ENCODE measurements around the gene OXLD1.
A peak's percentile ranks its signal among the peaks of the same experiment; 100 is the strongest.
"Not testable (repeated sequence)": the region's sequence is repeated elsewhere in the genome, so short reads cannot be mapped to it uniquely, and the experiment has no call there.

The OXLD1 gene

GRCh38 chr17:81683584-81684441 lies 17.4 kb upstream of the OXLD1 start, which contains the start of the genes ARL16 and HGS:
TSS of gene ARL16 (minus strand) at chr17:81683797. CDS start at chr17:81683753, 44 bp downstream.
TSS of gene HGS (plus strand) at chr17:81684011. CDS start at chr17:81684067, 56 bp downstream.
- peak; percentile 97 for DNase-seq (ENCODE audit: low read depth in 2 of 2)

- DNase-seq (ENCODE audit: low read depth in 2 of 2): no peak
Observed at GRCh38 chr17:81683208-81683583, 16.8 kb upstream of the OXLD1 start.

- no peak for DNase-seq (ENCODE audit: low read depth in 2 of 2)
Observed at GRCh38 chr17:81682565-81683207, 16.3 kb upstream of the OXLD1 start.

- no peak for DNase-seq (ENCODE audit: low read depth in 2 of 2)
Observed at GRCh38 chr17:81681672-81682071, 15.3 kb upstream of the OXLD1 start.

- DNase-seq (ENCODE audit: low read depth in 2 of 2): no peak
Observed at GRCh38 chr17:81680150-81680549, 13.7 kb upstream of the OXLD1 start.

- no peak for DNase-seq (ENCODE audit: low read depth in 2 of 2)
Observed at GRCh38 chr17:81676906-81677305, 10.5 kb upstream of the OXLD1 start.

- DNase-seq (ENCODE audit: low read depth in 2 of 2): not testable (repeated sequence)
Observed at GRCh38 chr17:81675515-81676221, 9.3 kb upstream of the OXLD1 start.

- no peak for DNase-seq (ENCODE audit: low read depth in 2 of 2)
Observed at GRCh38 chr17:81673561-81674258, 7.3 kb upstream of the OXLD1 start.

- DNase-seq (ENCODE audit: low read depth in 2 of 2): no peak
Observed at GRCh38 chr17:81672954-81673353, 6.5 kb upstream of the OXLD1 start.

GRCh38 chr17:81672504-81672903 lies 6.1 kb upstream of the OXLD1 start:
- DNase-seq (ENCODE audit: low read depth in 2 of 2): no peak

- DNase-seq (ENCODE audit: low read depth in 2 of 2): no peak
Observed at GRCh38 chr17:81667754-81668153, 1.3 kb upstream of the OXLD1 start.

- no peak for DNase-seq (ENCODE audit: low read depth in 2 of 2)
Observed at GRCh38 chr17:81666092-81666341, 388 bp downstream of the OXLD1 start.

- peak; percentile 43 to 64 for DNase-seq (ENCODE audit: low read depth in 2 of 2)
Observed at GRCh38 chr17:81665205-81666091, 957 bp downstream of the OXLD1 start.

GRCh38 chr17:81664051-81664470 lies 2.3 kb downstream of the OXLD1 start:
- no peak for DNase-seq (ENCODE audit: low read depth in 2 of 2)

- DNase-seq (ENCODE audit: low read depth in 2 of 2): no peak
Observed at GRCh38 chr17:81662002-81662401, 4.4 kb downstream of the OXLD1 start.

GRCh38 chr17:81660441-81660840 lies 6.0 kb downstream of the OXLD1 start:
- DNase-seq (ENCODE audit: low read depth in 2 of 2): no peak

- DNase-seq (ENCODE audit: low read depth in 2 of 2): no peak
Observed at GRCh38 chr17:81659038-81659437, 7.4 kb downstream of the OXLD1 start.

- DNase-seq (ENCODE audit: low read depth in 2 of 2): no peak
Observed at GRCh38 chr17:81656835-81657234, 9.6 kb downstream of the OXLD1 start.

- DNase-seq (ENCODE audit: low read depth in 2 of 2): no peak
Observed at GRCh38 chr17:81656118-81656743, 10.2 kb downstream of the OXLD1 start, which contains the start of gene PDE6G. TSS of gene PDE6G (minus strand) at chr17:81656542. CDS start at chr17:81653305, 3,237 bp downstream.

- no peak for DNase-seq (ENCODE audit: low read depth in 2 of 2)
Observed at GRCh38 chr17:81655378-81656117, 10.9 kb downstream of the OXLD1 start.
